ENCODE measurements around the gene INO80C.

GRCh38 chr18:35491700-35492077 is 6.1 kb downstream of the INO80C start:
- no peak for TF ChIP-seq CTCF (IDR thresholded peaks at IDR 0.05; ENCODE audit: low read length)
- TF ChIP-seq EZH2 (IDR thresholded peaks at IDR 0.05; ENCODE audit: borderline replicate concordance, low read length), result no peak
